Activated naive CD4-positive, alpha-beta T cell treated with anti-CD3 and anti-CD28 coated beads, Interleukin-2, amount 10 ng/mL, durations not matched to agents 7 days and 5 days (primary cell): Measurements from ENCODE around the gene IMPDH1.
A peak's percentile ranks its signal among the peaks of the same experiment; 100 is the strongest.

Source experiments
- CTCF ChIA-PET: fragments of 350-600 bp; sonication (Branson Sonifier 250); formaldehyde crosslinking; loops from one replicate; lab custom pipeline; 2021; ENCODE audit warnings: antibody characterized with exemption; lab: Charles Lee
- DNase-seq: peaks from one replicate; pipeline ENCODE4 v3.0.0-alpha.2; 2020
- H3K27ac Mint-ChIP-seq: one replicate; pipeline ENCODE4 v1.8.0; 2021; ENCODE audit warnings: mild to moderate bottlenecking, moderate library complexity, mixed read lengths
- H3K27me3 Mint-ChIP-seq: one replicate; pipeline ENCODE4 v1.8.0; 2021; ENCODE audit warnings: mild to moderate bottlenecking, mixed read lengths
- H3K36me3 Mint-ChIP-seq: one replicate; pipeline ENCODE4 v1.8.0; 2021; ENCODE audit warnings: mixed read lengths
- H3K4me1 Mint-ChIP-seq: one replicate; pipeline ENCODE4 v1.8.0; 2021; ENCODE audit warnings: mixed read lengths
- H3K4me3 Mint-ChIP-seq: one replicate; pipeline ENCODE4 v1.8.0; 2021; ENCODE audit warnings: mild to moderate bottlenecking, moderate library complexity, mixed read lengths
- H3K9me3 Mint-ChIP-seq: one replicate; pipeline ENCODE4 v1.8.0; 2021; ENCODE audit warnings: mixed read lengths

IMPDH1 gene

DNA sequence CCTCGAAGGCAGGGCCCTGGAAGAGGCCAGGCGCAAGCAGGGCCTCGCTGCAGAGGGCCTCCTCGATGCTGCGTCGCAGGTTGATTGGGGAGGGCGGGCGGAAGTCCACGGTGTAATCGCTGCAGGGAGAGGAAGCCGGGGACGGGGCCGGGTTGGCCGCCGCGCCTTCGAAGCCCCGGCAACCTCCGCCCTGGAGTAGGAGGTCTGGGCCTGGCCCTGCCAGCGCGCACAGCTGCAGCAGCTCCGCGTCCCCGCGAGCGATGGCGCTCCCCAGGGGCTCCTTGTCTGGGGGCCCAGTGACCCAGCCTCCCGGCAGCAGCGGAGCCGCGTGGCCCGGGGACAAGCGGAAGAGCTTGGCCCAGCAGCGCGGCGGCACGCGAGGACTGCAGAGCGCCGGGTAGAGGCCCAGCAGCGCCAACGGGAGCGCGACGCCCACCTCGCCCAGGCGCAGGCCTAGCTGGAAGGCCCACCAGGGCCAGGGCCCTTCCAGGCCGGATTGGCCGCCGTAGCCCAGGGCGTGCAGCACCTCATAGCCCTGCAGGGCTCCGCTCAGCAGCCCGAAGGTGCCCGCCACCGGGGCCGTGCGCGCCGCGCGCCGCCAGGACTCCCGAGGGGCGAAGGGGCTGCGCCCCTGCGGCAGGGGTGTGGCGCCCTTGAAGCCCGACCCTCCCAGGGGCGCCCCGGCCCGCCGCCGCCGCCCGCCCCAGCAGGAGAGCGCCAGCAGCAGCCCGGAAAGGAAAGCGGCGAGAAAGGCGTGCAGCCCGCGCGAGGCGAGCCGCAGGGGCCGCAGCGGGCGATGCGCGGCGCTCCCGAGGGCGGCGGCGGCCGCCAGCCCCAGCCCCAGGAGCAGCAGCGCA is 58.3 kb downstream of the IMPDH1 start:
- Mint-ChIP-seq H3K27me3 (peaks cover 82% of the 10 kb centered on the region), H3K36me3 (no peaks in the 10 kb centered on the region), H3K27ac (no peak overlapping the region), H3K4me1 (peaks cover 9% of the 10 kb centered on the region), H3K4me3 (no peak overlapping the region), H3K9me3 (no peaks in the 10 kb centered on the region)
- CTCF ChIA-PET, result interaction anchor here (0.7 to 5.6 kb wide), 5 partner anchors 9 to 43 kb away, joined by 3 to 183 read pairs (median 4); no protein-coding TSS in a partner anchor
- peak; percentile 39 for DNase-seq

DNA sequence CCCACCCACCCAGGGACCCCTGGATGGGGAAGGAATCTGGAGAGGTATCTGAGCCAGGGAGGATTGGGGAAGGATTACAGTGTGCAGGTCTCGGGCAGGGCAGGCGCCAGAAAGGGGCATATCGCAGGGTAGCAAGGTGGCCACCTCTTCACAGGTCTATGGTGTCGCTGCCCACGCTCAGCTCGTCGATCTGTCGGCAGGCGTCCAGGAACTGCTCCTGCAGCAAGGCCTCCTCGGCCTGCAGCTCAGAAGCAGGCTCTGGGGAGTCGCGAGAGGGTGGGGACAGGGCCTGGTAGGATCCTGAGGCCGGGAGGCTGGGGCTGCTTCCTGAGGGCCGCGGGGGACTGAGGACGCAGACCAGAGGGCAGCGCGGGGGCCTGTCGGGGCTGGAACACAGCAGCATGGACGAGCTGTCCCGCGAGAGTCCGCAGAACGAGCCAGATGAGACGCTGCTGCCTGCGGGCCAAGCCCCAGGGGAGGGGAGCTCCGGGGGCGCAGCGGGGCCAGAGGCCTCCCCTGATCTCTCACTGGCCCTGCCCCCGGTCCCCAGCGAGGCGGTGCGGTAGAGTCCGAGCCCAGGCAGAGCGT is 59.0 kb downstream of the IMPDH1 start:
- Mint-ChIP-seq H3K4me1 (peaks cover 9% of the 10 kb centered on the region), H3K27ac (no peak overlapping the region), H3K4me3 (no peak overlapping the region), H3K9me3 (no peaks in the 10 kb centered on the region), H3K36me3 (no peaks in the 10 kb centered on the region), H3K27me3 (peaks cover 76% of the 10 kb centered on the region)
- CTCF ChIA-PET, result interaction anchor here (0.7 to 5.6 kb wide), 7 partner anchors 10 to 75 kb away, joined by 3 to 183 read pairs (median 4); no protein-coding TSS in a partner anchor
- no peak for DNase-seq

DNA sequence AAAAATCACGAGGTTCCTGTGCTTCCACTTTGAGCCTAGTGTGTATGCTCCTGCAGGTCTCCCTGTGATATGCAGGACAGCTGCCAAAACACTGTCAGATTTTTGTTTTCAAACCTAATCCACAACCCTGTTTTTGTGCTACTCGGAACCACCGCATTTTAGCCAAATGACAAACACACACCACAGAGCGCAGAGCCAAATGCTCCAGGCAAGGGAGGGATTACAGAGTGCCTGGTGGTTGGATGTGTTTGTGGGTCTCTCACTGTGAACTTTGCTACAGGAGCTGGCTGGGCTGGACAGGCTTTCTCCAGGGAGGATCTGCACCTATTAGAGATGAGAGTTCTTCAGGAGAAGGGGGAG is 60.3 kb downstream of the IMPDH1 start:
- peaks cover 63% of the 10 kb centered on the region for H3K27me3 Mint-ChIP-seq
- H3K36me3 Mint-ChIP-seq, result no peaks in the 10 kb centered on the region
- H3K9me3 Mint-ChIP-seq, result no peaks in the 10 kb centered on the region
- H3K27ac Mint-ChIP-seq, result no peak overlapping the region
- peaks cover 4% of the 10 kb centered on the region for H3K4me1 Mint-ChIP-seq
- no peak for DNase-seq
- no peak overlapping the region for H3K4me3 Mint-ChIP-seq
- CTCF ChIA-PET, result interaction anchor here (1.3 to 5.6 kb wide), 4 partner anchors 31 to 77 kb away, joined by 4 to 183 read pairs (median 28); no protein-coding TSS in a partner anchor

DNA sequence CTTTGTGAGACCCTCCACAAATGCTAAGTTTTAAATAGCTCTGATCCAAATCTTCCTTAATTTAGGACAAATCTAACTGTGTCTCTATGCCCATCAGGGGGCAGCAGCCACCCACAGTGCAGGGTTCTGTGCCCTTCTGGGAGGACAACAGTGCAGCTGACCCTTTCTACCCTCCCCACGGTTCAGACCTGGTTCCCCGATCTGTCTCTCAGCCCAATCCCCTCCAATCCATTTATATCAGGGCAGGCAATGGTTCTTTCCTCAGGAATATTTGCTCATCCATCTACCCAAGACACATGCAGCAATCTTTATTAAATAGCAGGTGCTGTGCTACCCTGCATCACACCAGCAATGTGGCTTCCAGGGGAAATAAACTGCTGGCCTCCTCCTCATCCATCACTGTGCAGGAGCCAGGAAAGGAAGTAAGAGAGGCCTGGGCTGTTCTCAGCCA is 62.1 kb downstream of the IMPDH1 start:
- H3K9me3 Mint-ChIP-seq, result no peaks in the 10 kb centered on the region
- DNase-seq, result peak; percentile 71
- no peak overlapping the region for H3K27ac Mint-ChIP-seq
- H3K27me3 Mint-ChIP-seq, result peaks cover 45% of the 10 kb centered on the region
- CTCF ChIA-PET, result interaction anchor here (0.7 to 5.6 kb wide), 23 partner anchors 10 to 114 kb away, joined by 3 to 183 read pairs (median 4); no protein-coding TSS in a partner anchor
- peaks cover 11% of the 10 kb centered on the region for H3K4me1 Mint-ChIP-seq
- no peak overlapping the region for H3K4me3 Mint-ChIP-seq
- no peaks in the 10 kb centered on the region for H3K36me3 Mint-ChIP-seq

DNA sequence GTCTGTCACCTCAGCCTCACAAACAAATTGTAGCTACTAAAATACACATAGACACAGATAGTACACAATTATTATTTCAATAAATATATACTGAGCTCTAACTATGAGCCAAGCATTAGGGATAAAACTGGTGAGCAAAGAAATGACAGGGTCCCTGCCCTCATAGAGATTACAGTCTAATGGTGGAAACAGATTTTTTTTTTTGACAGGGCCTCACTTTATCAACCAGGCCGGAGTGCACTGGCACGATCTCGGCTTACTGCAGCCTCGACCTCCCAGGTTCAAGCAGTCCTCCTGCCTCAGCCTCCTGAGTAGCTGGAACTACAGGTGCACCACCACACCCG is 65.4 kb downstream of the IMPDH1 start:
- Mint-ChIP-seq H3K27ac (no peak overlapping the region), H3K9me3 (no peaks in the 10 kb centered on the region), H3K4me3 (peak overlapping the region; percentile 51), H3K36me3 (peaks cover 7% of the 10 kb centered on the region), H3K4me1 (peaks cover 26% of the 10 kb centered on the region), H3K27me3 (peaks cover 17% of the 10 kb centered on the region)
- no peak for DNase-seq
- CTCF ChIA-PET, result interaction anchor here (0.7 to 3.2 kb wide), 6 partner anchors 11 to 82 kb away, joined by 3 to 29 read pairs (median 4); no protein-coding TSS in a partner anchor

DNA sequence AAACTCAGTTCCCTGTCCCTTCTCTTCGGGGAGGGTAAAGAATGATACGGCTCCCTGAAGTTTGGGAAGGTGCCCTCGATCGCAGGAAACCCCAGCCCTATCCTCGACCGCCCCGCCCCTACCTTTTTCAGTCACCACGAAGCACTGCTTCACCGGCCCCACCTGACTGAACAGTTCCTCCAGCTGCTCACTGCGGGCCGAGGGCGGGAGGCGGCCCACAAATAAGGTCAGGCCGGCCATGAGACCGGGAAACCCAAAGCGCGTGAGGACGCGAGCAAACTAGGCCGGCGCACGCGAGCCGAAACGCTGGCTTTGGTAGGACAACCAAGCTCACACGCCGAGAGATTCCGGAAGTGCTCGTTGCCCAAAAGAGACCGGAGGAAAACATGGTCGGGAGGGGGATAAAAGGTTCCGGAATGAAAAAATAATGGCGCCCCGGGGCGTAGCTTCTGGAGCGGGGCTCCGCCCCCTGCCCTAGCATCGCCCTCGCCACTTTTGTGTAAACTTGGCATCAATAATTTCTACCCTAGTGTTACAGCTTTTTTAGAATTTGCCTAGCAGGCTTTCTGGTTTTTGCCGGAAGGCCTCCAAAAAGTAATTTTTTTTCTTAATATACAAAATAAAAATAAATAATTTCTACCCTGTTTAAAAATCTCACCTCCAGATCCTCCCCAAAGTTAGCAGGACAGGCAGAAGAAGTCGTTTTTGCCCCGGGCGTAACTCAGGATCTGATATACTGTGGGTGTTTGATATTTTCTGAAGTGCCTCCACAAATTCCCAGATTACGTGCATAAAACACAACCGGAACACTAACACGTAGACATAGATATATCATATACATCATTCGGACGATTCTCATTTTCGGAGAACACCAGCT is 66.0 kb downstream of the IMPDH1 start, which contains the start of gene RBM28:
TSS of gene RBM28 (minus strand) at position 355 of the 877 bp plus-strand sequence. CDS start at position 240, 115 bp downstream.
- H3K27me3 Mint-ChIP-seq, result peaks cover 11% of the 10 kb centered on the region
- H3K4me1 Mint-ChIP-seq, result peaks cover 26% of the 10 kb centered on the region
- CTCF ChIA-PET, result interaction anchor here (0.9 to 3.2 kb wide), 6 partner anchors 38 to 83 kb away, joined by 3 to 29 read pairs (median 5); no protein-coding TSS in a partner anchor
- H3K27ac Mint-ChIP-seq, result peak within 1 kb of the TSS; percentile 92
- H3K9me3 Mint-ChIP-seq, result no peaks in the 10 kb centered on the region
- peaks cover 7% of the 10 kb centered on the region for H3K36me3 Mint-ChIP-seq
- peak; percentile 90 for DNase-seq
- peak within 1 kb of the TSS; percentile 88 for H3K4me3 Mint-ChIP-seq
